Vagina (tissue), 2 donors: Measurements from ENCODE around the gene PTGDS. TPM values are rescaled to one million over a fixed set of nuclear protein-coding genes. Genes with fewer than 3 reads are reported as not detected.
"Not testable (repeated sequence)": the region's sequence is repeated elsewhere in the genome, so short reads cannot be mapped to it uniquely, and the experiment has no call there.

Experiments used
- DNase-seq, 2 donors: peaks; one replicate each; pipeline ENCODE4 v3.0.0-alpha.2; 2017; ENCODE audit errors: extremely low spot score in 2 of 2
- H3K27ac ChIP-seq: fragments of 200-600 bp; sonication (generic); one replicate; pipeline ENCODE4 v1.5.1; 2019
- H3K27me3 ChIP-seq: fragments of 200-600 bp; sonication (generic); one replicate; pipeline ENCODE4 v1.5.1; 2019
- H3K36me3 ChIP-seq, 2 donors: fragments of 200-600 bp; sonication (generic); one replicate each; pipeline ENCODE4 v1.5.1; 2017 to 2019
- H3K4me1 ChIP-seq: fragments of 200-600 bp; sonication (generic); one replicate; pipeline ENCODE4 v1.5.1; 2019
- H3K4me3 ChIP-seq, 2 donors: fragments of 200-600 bp; sonication (generic); 1 replicate in 1 of 2; 2 replicates in 1 of 2; pipeline ENCODE4 v1.5.1; 2016 to 2019
- H3K9me3 ChIP-seq: fragments of 200-600 bp; sonication (generic); one replicate; pipeline ENCODE4 v1.5.1; 2019
- POLR2A ChIP-seq, 2 donors: fragments of 450-650 bp; IDR thresholded peaks; one replicate each; pipeline ENCODE4 v1.6.1; 2017; ENCODE audit warnings: antibody characterized with exemption in 2 of 2, mild to moderate bottlenecking in 2 of 2, moderate library complexity in 2 of 2
- POLR2AphosphoS5 ChIP-seq, 2 donors: sonication (generic); formaldehyde crosslinking; IDR thresholded peaks; one replicate each; pipeline ENCODE4 v1.9.0; 2017; ENCODE audit warnings: antibody characterized with exemption in 2 of 2, mild to moderate bottlenecking in 2 of 2, low read depth in 1 of 2; ENCODE audit not compliant: insufficient read depth in 1 of 2
- intact Hi-C: fragments of 100-400 bp; cut with DNase I; formaldehyde crosslinking; loops from one replicate; pipeline ENCODE4 v1.15.1; 2023
- total RNA-seq: library from RNA; depleted of rRNA; stranded (reverse); fragments of >200 nt; gene quantifications from one replicate; pipeline ENCODE4 v1.2.3, GENCODE V29; 2016
- TF ChIP-seq, protein P1 (sequence below), 3 experiments: fragments of 450-650 bp in 2 of 3; fragments of 200-600 bp in 1 of 3; sonication (generic) in 1 of 3; IDR thresholded peaks; one replicate each; pipeline ENCODE4 v1.5.1; 2017 to 2019; ENCODE audit warnings: antibody characterized with exemption in 3 of 3, mild to moderate bottlenecking in 2 of 3, moderate library complexity in 2 of 3

PTGDS gene
- total RNA-seq, 1 donor from 2014 or later = 301 TPM

DNA sequence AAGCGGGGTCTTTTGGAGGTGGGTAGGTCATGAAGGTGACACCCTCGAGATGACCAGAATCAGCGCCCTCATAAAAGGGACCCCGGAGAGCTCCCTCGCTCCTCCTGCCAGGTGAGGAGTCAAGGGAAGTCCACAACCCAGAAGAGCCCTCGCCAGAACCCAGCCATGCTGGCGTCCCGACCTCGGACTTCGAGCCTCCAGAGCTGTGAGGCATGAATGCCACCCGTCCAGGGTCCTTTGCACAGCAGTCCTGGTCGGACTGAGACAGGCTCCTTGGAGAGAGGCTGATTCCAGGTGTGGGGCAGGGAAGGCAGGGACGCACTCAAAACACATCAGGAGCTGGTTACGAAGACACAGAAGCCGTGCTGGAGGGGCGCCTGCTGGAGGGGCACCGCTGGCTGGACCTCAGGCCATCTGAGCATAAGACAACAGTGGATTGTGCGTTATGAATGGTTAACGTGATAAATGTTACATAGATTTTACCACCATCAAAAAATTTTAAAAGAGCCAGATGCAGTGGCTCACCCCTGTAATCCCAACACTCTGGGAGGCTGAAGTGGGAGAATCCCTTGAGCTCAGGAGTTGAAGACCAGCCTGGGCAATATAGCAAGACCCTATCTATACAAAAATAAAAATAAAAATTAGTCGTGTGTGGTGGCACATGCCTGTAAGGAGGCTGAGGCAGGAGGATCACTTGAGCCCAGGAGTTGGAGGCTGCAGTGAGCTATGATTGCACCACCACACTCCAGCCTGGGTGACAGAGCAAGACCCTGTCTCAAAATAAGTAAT lies 24.7 kb downstream of the PTGDS start:
- Histone ChIP-seq H3K27ac (no peak overlapping the region), H3K4me1 (peaks cover 4% of the 10 kb centered on the region), H3K27me3 (no peaks in the 10 kb centered on the region), H3K9me3 (no peaks in the 10 kb centered on the region), H3K36me3 (no peaks in the 10 kb centered on the region), H3K4me3 (no peak overlapping the region)
- TF ChIP-seq POLR2AphosphoS5 (IDR thresholded peaks at IDR 0.05; ENCODE audit: insufficient read depth in 1 of 2, low read depth in 1 of 2) = no peak
- TF ChIP-seq, protein P1, sequence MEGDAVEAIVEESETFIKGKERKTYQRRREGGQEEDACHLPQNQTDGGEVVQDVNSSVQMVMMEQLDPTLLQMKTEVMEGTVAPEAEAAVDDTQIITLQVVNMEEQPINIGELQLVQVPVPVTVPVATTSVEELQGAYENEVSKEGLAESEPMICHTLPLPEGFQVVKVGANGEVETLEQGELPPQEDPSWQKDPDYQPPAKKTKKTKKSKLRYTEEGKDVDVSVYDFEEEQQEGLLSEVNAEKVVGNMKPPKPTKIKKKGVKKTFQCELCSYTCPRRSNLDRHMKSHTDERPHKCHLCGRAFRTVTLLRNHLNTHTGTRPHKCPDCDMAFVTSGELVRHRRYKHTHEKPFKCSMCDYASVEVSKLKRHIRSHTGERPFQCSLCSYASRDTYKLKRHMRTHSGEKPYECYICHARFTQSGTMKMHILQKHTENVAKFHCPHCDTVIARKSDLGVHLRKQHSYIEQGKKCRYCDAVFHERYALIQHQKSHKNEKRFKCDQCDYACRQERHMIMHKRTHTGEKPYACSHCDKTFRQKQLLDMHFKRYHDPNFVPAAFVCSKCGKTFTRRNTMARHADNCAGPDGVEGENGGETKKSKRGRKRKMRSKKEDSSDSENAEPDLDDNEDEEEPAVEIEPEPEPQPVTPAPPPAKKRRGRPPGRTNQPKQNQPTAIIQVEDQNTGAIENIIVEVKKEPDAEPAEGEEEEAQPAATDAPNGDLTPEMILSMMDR (IDR thresholded peaks at IDR 0.05) = no peak
- TF ChIP-seq POLR2A (IDR thresholded peaks at IDR 0.05) = no peak
- no peak for DNase-seq
- intact Hi-C loops = no loop called here

- Histone ChIP-seq H3K9me3 (no peaks in the 10 kb centered on the region), H3K27me3 (no peaks in the 10 kb centered on the region), H3K4me3 (no peak overlapping the region), H3K4me1 (no peaks in the 10 kb centered on the region), H3K36me3 (no peaks in the 10 kb centered on the region), H3K27ac (no peak overlapping the region)
- DNase-seq = no peak
- intact Hi-C loops = no loop called here
- TF ChIP-seq, protein P1 (IDR thresholded peaks at IDR 0.05) = no peak
- no peak for TF ChIP-seq POLR2A (IDR thresholded peaks at IDR 0.05)
- TF ChIP-seq POLR2AphosphoS5 (IDR thresholded peaks at IDR 0.05; ENCODE audit: insufficient read depth in 1 of 2, low read depth in 1 of 2) = no peak
Measured at GRCh38 chr9:137002646-137003041, 25.3 kb downstream of the PTGDS start.

DNA sequence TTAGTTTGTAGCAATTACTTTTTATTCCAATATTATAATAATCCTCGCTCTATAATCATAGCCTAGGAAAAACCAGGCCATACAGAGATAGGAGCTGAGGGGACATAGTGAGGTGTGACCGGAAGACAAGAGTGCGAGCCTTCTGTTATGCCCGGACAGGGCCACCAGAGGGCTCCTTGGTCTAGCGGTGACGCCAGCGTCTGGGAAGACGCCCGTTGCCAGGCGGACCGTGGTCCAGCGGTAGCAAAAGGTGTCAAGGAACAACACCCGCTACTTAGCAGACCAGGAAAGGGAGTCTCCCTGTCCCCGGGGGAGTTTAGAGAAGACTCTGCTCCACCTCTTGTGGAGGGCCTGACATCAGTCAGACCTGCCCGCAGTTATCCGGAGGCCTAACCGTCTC lies 27.0 kb downstream of the PTGDS start:
- H3K4me3 ChIP-seq, H3K27me3 ChIP-seq, intact Hi-C loops, H3K36me3 ChIP-seq, H3K4me1 ChIP-seq, H3K9me3 ChIP-seq, H3K27ac ChIP-seq, DNase-seq: not testable (repeated sequence)
- TF ChIP-seq, protein P1 (IDR thresholded peaks at IDR 0.05) = peak in 1 of 3 experiments; percentile 40

DNA sequence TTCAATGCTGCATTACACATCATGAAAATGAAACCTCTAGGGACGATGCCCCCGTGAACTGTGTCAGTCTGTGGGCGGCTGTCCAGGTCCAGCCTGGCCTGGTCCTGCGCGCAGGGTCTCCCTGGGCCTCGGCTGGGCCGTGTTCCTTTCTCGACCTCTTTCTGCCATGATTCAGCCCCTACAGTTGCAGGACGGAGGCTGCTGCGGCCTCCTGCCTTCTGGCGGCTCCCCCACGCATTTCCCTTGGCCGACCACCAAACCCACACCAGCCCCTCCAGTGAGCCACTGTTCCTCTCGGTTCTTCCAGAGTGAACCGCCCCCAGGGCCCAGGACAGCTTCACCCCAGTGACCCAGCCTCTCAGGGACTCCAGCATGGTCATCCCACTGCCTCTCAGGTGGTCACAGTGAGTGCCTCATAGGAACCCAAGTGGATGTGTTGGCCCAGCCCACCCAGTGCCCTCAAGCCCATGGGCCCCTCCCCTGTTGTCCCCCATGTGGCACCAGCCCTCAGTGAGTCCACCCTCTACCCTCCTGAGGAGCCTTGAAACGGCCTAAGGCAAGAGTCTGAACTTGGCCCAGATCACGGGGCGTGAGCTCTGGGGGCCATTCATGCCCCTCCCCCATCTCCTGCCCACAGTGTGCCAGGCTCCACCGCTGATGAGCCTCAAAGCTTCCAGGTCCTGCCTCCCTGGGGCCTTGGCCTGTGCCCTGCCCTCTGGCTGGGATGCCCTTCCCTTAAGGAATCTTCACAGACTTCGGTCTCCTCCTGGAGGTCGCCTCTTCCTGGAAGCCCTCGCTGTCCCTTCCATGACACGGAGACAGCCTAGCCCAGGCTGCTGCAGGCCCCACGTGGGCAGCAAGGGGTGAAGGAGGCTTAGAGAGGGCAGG lies 29.1 kb downstream of the PTGDS start:
- TF ChIP-seq POLR2AphosphoS5 (IDR thresholded peaks at IDR 0.05; ENCODE audit: insufficient read depth in 1 of 2, low read depth in 1 of 2) (no peak), POLR2A (IDR thresholded peaks at IDR 0.05) (no peak)
- TF ChIP-seq, protein P1 (IDR thresholded peaks at IDR 0.05) = no peak
- H3K4me3 ChIP-seq = no peak overlapping the region
- intact Hi-C loops = no loop called here

More for the DNA sequence above, 29.1 kb downstream of the PTGDS start:
- no peaks in the 10 kb centered on the region for H3K4me1 ChIP-seq
- H3K9me3 ChIP-seq = no peaks in the 10 kb centered on the region
- DNase-seq = no peak
- no peak overlapping the region for H3K27ac ChIP-seq
- no peaks in the 10 kb centered on the region for H3K27me3 ChIP-seq
- H3K36me3 ChIP-seq = no peaks in the 10 kb centered on the region
